ENCODE measurements around the gene MAP3K14. TPM values are rescaled to one million over a fixed set of nuclear protein-coding genes. Genes with fewer than 3 reads are reported as not detected.

MAP3K14 gene
- total RNA-seq, 1 donor from 2014 or later, result 0.34 TPM

- Histone ChIP-seq H3K79me2 (ENCODE audit: low read depth) (no peaks in the 10 kb centered on the region), H3K9ac (no peak overlapping the region), H3K36me3 (no peaks in the 10 kb centered on the region), H3F3A (ENCODE audit: low read depth) (peaks cover 13% of the 10 kb centered on the region), H3K4me3 (peak overlapping the region; percentile 78), H3K27me3 (peaks cover 61% of the 10 kb centered on the region), H3K4me1 (peaks cover 7% of the 10 kb centered on the region), H3K9me3 (ENCODE audit: low read depth) (no peaks in the 10 kb centered on the region), H2AFZ (replicated peaks) (peak overlapping the region; percentile 95), H3K4me2 (peak overlapping the region; percentile 86), H4K20me1 (ENCODE audit: low read depth) (peaks cover 4% of the 10 kb centered on the region), H3K27ac (no peak overlapping the region)
- no peak overlapping the region for H3K27ac Mint-ChIP-seq
- no peaks in the 10 kb centered on the region for H3K36me3 Mint-ChIP-seq
- peak overlapping the region; percentile 84 for H3K4me3 Mint-ChIP-seq
- TF ChIP-seq EZH2 (IDR thresholded peaks at IDR 0.05) (peak; percentile 77), EZH2phosphoT487 (IDR thresholded peaks at IDR 0.05) (peak; percentile 65), CTCF (IDR thresholded peaks at IDR 0.05) (no peak)
- peaks cover 7% of the 10 kb centered on the region for H3K4me1 Mint-ChIP-seq
- H3K9me3 Mint-ChIP-seq, result no peaks in the 10 kb centered on the region
- peak; percentile 30 for DNase-seq (ENCODE audit: low spot score)
- H3K27me3 Mint-ChIP-seq (ENCODE audit: insufficient read depth, low read depth), result peaks cover 53% of the 10 kb centered on the region
These were observed 94.4 kb downstream of the MAP3K14 start for GRCh38 chr17:45222289-45222995.

GRCh38 chr17:45222014-45222288, 94.9 kb downstream of the MAP3K14 start:
- Histone ChIP-seq H3K36me3 (no peaks in the 10 kb centered on the region), H3K9ac (no peak overlapping the region), H3K4me1 (peaks cover 7% of the 10 kb centered on the region), H3K4me3 (peak overlapping the region; percentile 78), H3F3A (ENCODE audit: low read depth) (peaks cover 13% of the 10 kb centered on the region), H3K79me2 (ENCODE audit: low read depth) (no peaks in the 10 kb centered on the region), H3K9me3 (ENCODE audit: low read depth) (no peaks in the 10 kb centered on the region), H4K20me1 (ENCODE audit: low read depth) (peaks cover 4% of the 10 kb centered on the region), H3K27me3 (peaks cover 61% of the 10 kb centered on the region), H3K27ac (no peak overlapping the region), H2AFZ (replicated peaks) (peak overlapping the region; percentile 95), H3K4me2 (peak overlapping the region; percentile 86)
- Mint-ChIP-seq H3K36me3 (no peaks in the 10 kb centered on the region), H3K4me3 (no peak overlapping the region), H3K27ac (no peak overlapping the region), H3K4me1 (peaks cover 7% of the 10 kb centered on the region), H3K9me3 (no peaks in the 10 kb centered on the region), H3K27me3 (ENCODE audit: insufficient read depth, low read depth) (peaks cover 52% of the 10 kb centered on the region)
- no peak for TF ChIP-seq EZH2 (IDR thresholded peaks at IDR 0.05)
- TF ChIP-seq CTCF (IDR thresholded peaks at IDR 0.05), result no peak
- TF ChIP-seq EZH2phosphoT487 (IDR thresholded peaks at IDR 0.05), result no peak
- peak; percentile 55 for DNase-seq (ENCODE audit: low spot score)

GRCh38 chr17:45221081-45222013, 95.5 kb downstream of the MAP3K14 start, which contains the start of gene FMNL1:
Gene FMNL1 (plus strand): TSS chr17:45221885. CDS start chr17:45222125, 240 bp downstream.
- peak within 1 kb of the TSS; percentile 84 for H3K4me3 Mint-ChIP-seq
- no peak within 1 kb of the TSS for H3K27ac Mint-ChIP-seq
- no peaks in the 10 kb centered on the region for H3K36me3 ChIP-seq
- no peak within 1 kb of the TSS for H3K9ac ChIP-seq
- peak within 1 kb of the TSS; percentile 86 for H3K4me2 ChIP-seq
- peak within 1 kb of the TSS; percentile 95 for H2AFZ ChIP-seq (replicated peaks)
- no peak within 1 kb of the TSS for H3K27ac ChIP-seq
- H3K9me3 Mint-ChIP-seq, result no peaks in the 10 kb centered on the region
- peaks cover 47% of the 10 kb centered on the region for H3K27me3 Mint-ChIP-seq (ENCODE audit: insufficient read depth, low read depth)
- H3K36me3 Mint-ChIP-seq, result no peaks in the 10 kb centered on the region
- DNase-seq (ENCODE audit: low spot score), result peak; percentile 77
- peaks cover 7% of the 10 kb centered on the region for H3K4me1 Mint-ChIP-seq
- peaks cover 61% of the 10 kb centered on the region for H3K27me3 ChIP-seq
- H3K4me3 ChIP-seq, result peak within 1 kb of the TSS; percentile 78
- no peaks in the 10 kb centered on the region for H3K9me3 ChIP-seq (ENCODE audit: low read depth)
- H4K20me1 ChIP-seq (ENCODE audit: low read depth), result peaks cover 4% of the 10 kb centered on the region
- no peak for TF ChIP-seq CTCF (IDR thresholded peaks at IDR 0.05)
- TF ChIP-seq EZH2 (IDR thresholded peaks at IDR 0.05), result peak; percentile 24
- H3K4me1 ChIP-seq, result peaks cover 7% of the 10 kb centered on the region
- no peaks in the 10 kb centered on the region for H3K79me2 ChIP-seq (ENCODE audit: low read depth)
- peaks cover 13% of the 10 kb centered on the region for H3F3A ChIP-seq (ENCODE audit: low read depth)

All from neural progenitor cell (in vitro differentiated cells).